Glutamatergic neuron (in vitro differentiated cells): ENCODE measurements around the gene ZFYVE19. TPM values are rescaled to one million over a fixed set of nuclear protein-coding genes. Genes with fewer than 3 reads are reported as not detected.

Experiments used
- DNase-seq: peaks from one replicate; pipeline ENCODE4 v3.0.0; 2022
- H3K27ac Mint-ChIP-seq: one replicate; pipeline ENCODE4 v1.8.0; 2020; ENCODE audit warnings: mild to moderate bottlenecking, mixed read lengths, inconsistent platforms; ENCODE audit not compliant: unreplicated experiment
- H3K27me3 Mint-ChIP-seq: one replicate; pipeline ENCODE4 v1.8.0; 2020; ENCODE audit warnings: mild to moderate bottlenecking, moderate library complexity, mixed read lengths, inconsistent platforms; ENCODE audit not compliant: unreplicated experiment
- H3K36me3 Mint-ChIP-seq: one replicate; pipeline ENCODE4 v1.8.0; 2020; ENCODE audit warnings: mild to moderate bottlenecking, mixed read lengths, inconsistent platforms; ENCODE audit not compliant: unreplicated experiment
- H3K4me1 Mint-ChIP-seq: one replicate; pipeline ENCODE4 v1.8.0; 2020; ENCODE audit warnings: mild to moderate bottlenecking, low read depth, mixed read lengths, inconsistent platforms; ENCODE audit not compliant: unreplicated experiment
- H3K4me3 Mint-ChIP-seq: one replicate; pipeline ENCODE4 v1.8.0; 2020; ENCODE audit warnings: mild to moderate bottlenecking, mixed read lengths, inconsistent platforms; ENCODE audit not compliant: unreplicated experiment
- H3K9me3 Mint-ChIP-seq: one replicate; pipeline ENCODE4 v1.8.0; 2020; ENCODE audit warnings: mild to moderate bottlenecking, moderate library complexity, mixed read lengths, inconsistent platforms; ENCODE audit not compliant: unreplicated experiment
- CTCF ChIP-seq: fragments of 200-600 bp; sonication (generic); IDR thresholded peaks from one replicate; pipeline ENCODE4 v1.5.0; 2021; ENCODE audit not compliant: partially characterized antibody, unreplicated experiment
- total RNA-seq: library from RNA; stranded (reverse); fragmentation: NEBNext Ultra II Directional; extraction: Animal tissue kit (Norgen Biotek cat#: 25700); gene quantifications from one replicate; pipeline ENCODE4 v1.2.1, GENCODE V29; 2021; ENCODE audit not compliant: unreplicated experiment

ZFYVE19 gene
- total RNA-seq, 1 donor from 2014 or later, result 11.8 TPM

DNA sequence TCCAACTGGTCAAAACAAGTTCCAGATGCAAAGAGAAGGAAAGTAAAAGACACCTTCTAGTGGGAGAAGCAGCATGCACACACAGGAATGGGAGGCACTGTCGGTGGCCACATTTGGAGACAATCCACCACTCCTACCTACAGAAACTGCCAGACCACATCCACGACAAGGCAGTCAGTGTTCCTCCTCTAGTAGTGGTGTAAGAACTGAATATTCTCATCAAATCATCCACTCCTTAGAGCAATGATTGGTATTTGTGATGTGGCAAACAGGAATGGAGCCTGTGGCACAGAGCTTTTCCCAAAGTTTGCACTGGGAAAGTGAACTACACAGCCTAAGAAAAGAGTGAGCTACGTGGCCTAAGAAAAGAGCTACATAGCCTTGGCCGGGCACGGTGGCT lies 31.9 kb downstream of the ZFYVE19 start:
- H3K27ac Mint-ChIP-seq, result no peak overlapping the region
- H3K4me1 Mint-ChIP-seq, result no peaks in the 10 kb centered on the region
- peaks cover 9% of the 10 kb centered on the region for H3K27me3 Mint-ChIP-seq
- no peaks in the 10 kb centered on the region for H3K9me3 Mint-ChIP-seq
- no peaks in the 10 kb centered on the region for H3K36me3 Mint-ChIP-seq
- DNase-seq, result no peak
- no peak overlapping the region for H3K4me3 Mint-ChIP-seq
- no peak for TF ChIP-seq CTCF

DNA sequence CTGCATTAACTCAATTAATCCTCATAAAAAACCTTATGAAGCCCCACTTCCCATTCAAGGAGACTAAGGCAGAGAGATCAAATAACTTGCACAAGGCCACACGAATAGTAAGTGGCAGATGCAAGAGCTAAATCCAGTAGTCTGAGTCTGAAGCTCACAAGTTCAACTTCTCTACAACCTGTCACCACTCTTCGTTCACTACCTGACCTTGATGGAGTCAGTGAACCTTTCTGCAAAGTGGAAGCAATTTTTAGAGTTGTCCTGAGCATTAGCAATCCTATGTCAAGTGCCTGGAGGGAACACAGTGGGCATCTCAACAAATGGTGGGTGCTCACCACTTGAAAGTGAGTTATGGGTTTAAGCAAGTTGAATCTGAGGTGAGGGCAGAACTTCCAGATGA lies 34.9 kb downstream of the ZFYVE19 start:
- Mint-ChIP-seq H3K4me1 (peaks cover 4% of the 10 kb centered on the region), H3K27ac (no peak overlapping the region), H3K36me3 (no peaks in the 10 kb centered on the region), H3K27me3 (peaks cover 15% of the 10 kb centered on the region), H3K9me3 (peaks cover 3% of the 10 kb centered on the region), H3K4me3 (no peak overlapping the region)
- no peak for TF ChIP-seq CTCF
- no peak for DNase-seq

DNA sequence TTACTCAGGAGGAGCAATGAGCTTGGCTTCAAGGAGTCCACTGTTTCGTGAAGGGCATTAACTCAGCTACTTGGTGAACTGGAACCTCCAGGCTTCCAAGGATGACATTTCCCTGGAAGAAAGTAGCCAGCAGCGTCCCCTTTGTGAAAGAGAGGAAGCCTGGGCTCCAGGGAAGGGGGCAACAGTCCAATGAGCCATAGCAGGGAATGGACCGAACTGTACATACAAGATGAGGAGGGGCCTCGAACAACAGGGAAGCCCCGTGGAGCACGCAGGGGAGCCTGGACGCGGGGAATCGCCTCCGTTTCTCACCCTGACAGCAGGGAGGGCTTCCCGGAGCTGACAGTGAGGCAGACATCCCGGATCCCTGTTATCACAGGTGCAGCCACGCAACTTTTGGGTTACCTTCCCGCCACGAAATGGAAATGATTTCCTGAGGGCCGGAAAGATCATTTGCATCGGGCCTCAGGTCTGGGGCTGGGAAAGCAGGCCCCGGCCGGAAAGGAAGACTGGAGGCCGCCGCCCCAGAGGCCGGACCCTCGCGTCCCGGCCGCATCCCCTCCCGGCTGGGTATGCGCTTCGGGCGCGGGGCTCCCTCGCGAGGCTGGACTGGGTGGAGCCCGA lies 36.5 kb downstream of the ZFYVE19 start:
- Mint-ChIP-seq H3K27me3 (peaks cover 18% of the 10 kb centered on the region), H3K4me1 (peaks cover 12% of the 10 kb centered on the region), H3K36me3 (no peaks in the 10 kb centered on the region), H3K27ac (no peak overlapping the region), H3K9me3 (peaks cover 3% of the 10 kb centered on the region), H3K4me3 (peak overlapping the region; percentile 80)
- TF ChIP-seq CTCF, result no peak
- DNase-seq, result no peak

DNA sequence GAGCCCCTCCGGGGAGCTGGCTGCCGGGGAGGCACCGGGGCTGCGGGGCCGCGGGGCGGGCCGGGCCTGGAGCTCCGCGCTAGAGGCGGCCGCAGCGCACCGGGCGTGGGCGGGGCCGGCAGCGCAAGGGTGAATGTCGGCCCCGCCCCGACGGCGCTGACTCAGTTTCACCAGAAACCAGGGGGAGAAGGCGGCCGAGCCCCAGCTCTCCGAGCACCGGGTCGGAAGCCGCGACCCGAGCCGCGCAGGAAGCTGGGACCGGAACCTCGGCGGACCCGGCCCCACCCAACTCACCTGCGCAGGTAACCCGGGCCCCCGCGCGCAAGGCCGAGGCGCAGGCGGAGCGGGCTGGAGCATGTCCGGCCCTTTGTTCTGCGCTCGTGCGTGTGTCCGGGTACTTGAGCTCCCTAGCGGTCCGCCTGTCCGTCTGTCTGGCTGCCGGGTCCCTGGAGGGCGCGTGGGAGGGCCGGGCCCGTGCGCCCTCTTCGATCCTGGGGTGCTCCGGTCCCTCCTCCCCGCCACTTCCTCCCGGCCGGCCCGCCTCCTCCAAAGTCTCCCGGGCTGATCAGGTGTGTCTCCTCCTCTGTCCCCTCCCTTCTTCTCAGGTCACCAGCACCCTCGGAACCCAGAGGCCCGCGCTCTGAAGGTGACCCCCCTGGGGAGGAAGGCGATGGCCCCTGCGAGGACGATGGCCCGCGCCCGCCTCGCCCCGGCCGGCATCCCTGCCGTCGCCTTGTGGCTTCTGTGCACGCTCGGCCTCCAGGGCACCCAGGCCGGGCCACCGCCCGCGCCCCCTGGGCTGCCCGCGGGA lies 37.2 kb downstream of the ZFYVE19 start, which contains the start of gene SPINT1:
SPINT1 (plus strand) TSS at position 164 of the 811 bp plus-strand sequence; CDS start at position 671, 507 bp downstream.
- Mint-ChIP-seq H3K27ac (no peak within 1 kb of the TSS), H3K9me3 (peaks cover 3% of the 10 kb centered on the region), H3K27me3 (peaks cover 18% of the 10 kb centered on the region), H3K4me1 (peaks cover 12% of the 10 kb centered on the region), H3K36me3 (no peaks in the 10 kb centered on the region), H3K4me3 (peak within 1 kb of the TSS; percentile 84)
- no peak for TF ChIP-seq CTCF
- peak; percentile 31 for DNase-seq

- Mint-ChIP-seq H3K36me3 (no peaks in the 10 kb centered on the region), H3K27me3 (peaks cover 18% of the 10 kb centered on the region), H3K9me3 (peaks cover 3% of the 10 kb centered on the region), H3K4me1 (peaks cover 12% of the 10 kb centered on the region), H3K4me3 (peak overlapping the region; percentile 84), H3K27ac (no peak overlapping the region)
- DNase-seq, result peak; percentile 52
- no peak for TF ChIP-seq CTCF
These were observed 37.8 kb downstream of the ZFYVE19 start for GRCh38 chr15:40844696-40845030.
